NCI-H345 treated with DMSO at 0.1 percent for 48 hours (cell line): ENCODE data around the gene RNFT1.
"Not testable (repeated sequence)": the region's sequence is repeated elsewhere in the genome, so short reads cannot be mapped to it uniquely, and the experiment has no call there.

ENCODE experiments used
- DNase-seq: peaks from one replicate; lab custom pipeline; 2025; ENCODE audit not compliant: unreplicated experiment; lab: John Stamatoyannopoulos, UW

RNFT1 gene

DNA sequence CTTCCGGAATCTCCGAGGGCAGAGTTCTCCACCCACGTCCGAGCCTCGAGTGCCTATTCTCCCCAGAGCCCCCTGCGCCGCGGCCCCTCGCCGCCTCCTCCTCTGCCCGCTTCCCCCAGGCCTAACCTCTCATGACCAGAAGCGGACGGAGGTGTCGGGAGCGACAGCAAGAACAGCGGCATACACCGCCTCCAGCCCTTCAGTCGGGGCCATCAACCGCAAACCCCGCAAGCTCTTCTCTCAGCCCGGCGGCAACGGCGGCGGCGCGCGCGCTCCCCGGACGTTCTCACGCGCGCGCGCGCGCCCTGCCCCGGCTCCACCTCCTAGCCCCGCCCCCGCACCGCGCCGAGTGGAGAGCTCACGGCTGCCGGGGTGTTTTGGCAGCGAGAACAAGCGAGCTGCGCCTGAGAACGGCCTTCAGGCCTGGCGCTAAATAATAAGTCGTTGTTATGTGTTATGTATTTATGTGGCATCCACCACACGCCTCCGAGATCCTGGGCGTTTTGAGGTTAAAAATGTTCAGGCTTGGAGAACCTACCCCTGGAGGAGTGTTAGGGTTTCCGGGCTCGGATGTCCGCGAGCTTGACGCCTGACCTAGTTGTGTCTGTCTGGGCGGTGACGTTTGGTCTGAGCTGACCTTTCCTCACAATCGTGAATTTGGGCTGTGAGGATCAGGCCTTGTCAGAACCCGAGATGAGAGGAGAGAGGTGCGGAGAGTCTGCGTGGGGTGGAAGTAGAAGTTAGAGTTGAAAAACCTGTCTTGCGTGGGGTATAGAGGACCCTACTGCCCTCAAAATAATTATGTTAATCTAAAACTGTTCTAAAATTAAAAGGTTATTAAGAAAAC, at the start of gene RNFT1:
RNFT1 (minus strand) TSS at position 259 of the 847 bp plus-strand sequence; CDS start at position 182, 77 bp downstream.
- DNase-seq = peak; percentile 81

DNA sequence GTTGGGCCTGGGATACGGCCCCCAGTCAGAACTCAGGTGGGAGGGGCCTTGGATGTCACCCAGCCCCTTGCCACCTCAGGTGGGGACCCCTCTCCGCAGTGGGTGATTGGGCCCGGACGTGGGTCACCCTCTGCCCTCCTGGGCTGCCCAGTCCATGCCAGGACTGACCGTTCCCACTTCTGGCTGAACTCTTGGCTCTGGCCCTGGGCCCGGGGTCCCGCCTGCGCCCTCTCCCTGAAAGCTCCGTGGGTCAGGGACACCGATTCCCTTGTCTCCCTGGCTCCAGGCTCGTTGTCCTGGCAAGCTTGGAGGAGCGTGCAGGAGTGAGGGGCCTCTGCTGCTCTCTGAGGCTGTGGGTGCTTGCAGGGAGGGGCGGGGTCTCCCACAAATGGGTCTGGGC, 44.8 kb upstream of the RNFT1 start:
- not testable (repeated sequence) for DNase-seq

DNA sequence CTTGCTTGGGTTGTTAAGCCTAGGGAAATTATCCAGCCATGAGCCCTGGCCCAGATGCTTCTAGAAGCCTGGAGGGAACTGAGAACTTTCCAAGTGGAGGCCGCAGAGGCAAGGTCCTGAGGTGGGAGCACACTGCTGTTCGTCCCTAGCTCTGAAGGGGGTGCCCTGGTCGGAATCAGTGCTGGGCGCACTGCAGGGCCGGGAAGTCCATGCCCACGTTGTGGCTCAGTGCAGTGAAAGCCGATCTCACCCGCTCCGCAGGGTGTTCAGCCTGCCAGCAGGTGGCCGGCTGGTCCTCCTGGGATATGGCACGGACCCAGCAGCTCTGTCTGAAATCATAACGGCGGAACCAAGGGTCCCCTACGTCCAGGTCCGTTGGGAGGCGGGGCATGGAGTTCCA, 43.8 kb upstream of the RNFT1 start:
- not testable (repeated sequence) for DNase-seq

DNA sequence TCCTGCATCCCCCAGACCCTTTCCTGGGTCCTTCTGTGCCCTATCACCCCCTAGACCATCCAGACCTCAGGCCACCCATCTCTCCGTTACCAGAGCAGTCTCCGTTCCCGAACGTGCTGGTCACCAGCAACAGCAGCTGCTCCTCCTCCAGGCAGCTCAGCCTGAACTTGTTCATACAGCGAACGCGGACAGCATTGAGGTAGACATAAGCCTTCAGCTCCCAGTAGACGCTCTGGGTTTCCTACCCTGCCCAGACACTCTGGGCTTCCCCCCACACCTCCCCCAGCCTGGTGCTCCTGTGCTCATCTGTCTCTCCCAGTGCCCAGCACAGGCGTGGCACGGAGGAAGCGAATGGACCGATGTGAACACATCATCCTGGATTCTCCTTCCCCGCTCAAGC, 41.6 kb upstream of the RNFT1 start:
- no peak for DNase-seq

GRCh38 chr17:60004561-60004960, 40.0 kb upstream of the RNFT1 start:
- DNase-seq = not testable (repeated sequence)

DNA sequence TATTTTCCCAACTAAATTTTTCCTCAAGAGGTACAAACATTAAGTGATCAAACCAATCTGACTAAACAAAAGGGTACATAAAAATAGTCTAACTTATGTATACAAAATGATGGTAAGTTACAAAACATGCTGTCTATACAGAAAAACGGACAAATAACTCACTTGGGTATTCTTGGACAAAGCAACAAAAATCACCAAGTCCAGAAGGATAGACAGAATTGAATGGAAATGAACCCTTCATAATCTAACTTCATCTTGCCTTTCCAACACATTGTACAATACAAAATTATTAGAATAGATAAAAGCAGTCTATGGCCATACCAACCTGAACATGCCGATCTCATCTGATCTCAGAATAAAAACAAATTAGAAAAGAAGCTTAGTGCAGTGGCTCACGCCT, 37.9 kb upstream of the RNFT1 start:
- not testable (repeated sequence) for DNase-seq

- not testable (repeated sequence) for DNase-seq
Measured at GRCh38 chr17:59996608-59997007, 32.1 kb upstream of the RNFT1 start.

DNA sequence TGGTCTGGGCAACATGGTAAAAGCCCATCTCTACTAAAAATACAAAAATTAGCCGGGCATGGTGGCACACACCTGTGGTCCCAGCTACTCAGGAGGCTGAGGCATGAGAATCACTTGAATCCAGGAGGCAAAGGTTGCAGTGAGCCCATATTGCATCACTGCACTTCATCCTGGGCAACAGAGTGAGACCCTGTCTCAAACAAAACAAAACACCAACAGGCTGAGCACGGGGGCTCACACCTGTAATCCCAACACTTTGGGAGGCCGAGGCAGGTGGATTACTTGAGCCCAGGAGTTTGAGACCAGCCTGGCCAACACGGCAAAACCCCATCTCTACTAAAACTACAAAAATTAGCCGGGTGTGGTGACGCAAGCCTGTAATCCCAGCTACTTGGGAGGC, 10.6 kb upstream of the RNFT1 start:
- DNase-seq = not testable (repeated sequence)

DNA sequence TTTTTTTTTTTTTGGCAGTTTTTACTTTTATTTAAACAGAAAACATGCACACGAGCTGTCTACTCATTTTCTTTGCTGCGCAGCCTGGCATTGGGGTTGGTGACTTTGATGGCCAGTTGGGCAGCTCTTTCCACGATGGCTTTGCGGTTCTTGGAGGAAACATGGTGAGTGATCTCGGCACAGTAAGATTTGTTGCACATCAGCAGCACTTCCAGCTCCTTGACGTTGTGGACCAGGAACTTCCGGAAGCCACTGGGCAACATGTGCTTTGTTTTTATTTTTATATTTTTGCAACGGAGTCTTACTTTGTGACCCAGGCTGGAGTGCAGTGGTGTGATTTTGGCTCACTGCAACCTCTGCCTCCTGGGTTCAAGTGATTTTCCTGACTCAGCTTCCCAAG, 8.9 kb upstream of the RNFT1 start:
- not testable (repeated sequence) for DNase-seq

- no peak for DNase-seq
Measured at GRCh38 chr17:59972778-59973177, 8.2 kb upstream of the RNFT1 start.

- not testable (repeated sequence) for DNase-seq
Measured at GRCh38 chr17:59971771-59972170, 7.2 kb upstream of the RNFT1 start.

DNA sequence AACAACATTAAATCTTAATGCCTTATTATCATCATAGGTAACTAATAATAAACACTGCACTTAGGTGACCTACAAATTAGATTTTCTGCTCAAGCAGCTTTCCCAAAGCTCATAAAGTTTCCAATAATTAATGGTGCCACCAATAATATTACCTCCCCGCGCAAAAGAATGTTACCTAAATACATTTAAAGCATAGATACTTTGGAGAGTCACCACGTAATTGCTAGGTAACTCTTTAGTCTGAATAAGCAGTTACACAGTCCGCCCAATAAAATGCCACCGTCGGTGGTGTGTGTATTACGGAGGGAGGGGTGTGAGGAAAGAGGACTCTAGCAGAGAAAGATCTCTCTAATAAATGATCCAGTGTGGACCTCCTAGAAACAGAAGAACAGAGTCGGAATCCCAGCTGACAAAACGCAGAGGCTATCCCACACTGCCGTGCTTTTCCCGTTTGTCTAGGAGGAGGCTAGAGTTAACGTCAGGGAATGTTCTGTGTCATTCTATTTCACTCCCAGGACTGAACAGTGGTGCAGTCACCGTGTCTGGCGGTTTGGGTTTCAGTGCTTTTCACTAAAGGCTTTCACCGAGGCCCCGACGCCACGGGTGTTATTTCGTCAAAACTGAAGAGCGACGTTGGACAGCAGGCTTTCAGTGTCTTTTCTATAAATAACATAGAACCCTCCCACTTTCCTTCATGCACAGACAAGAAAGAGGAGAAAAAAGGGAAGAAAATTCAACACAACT, 630 bp downstream of the RNFT1 start:
- peak; percentile 63 for DNase-seq

GRCh38 chr17:59962739-59963318, 1.7 kb downstream of the RNFT1 start:
- DNase-seq = no peak

DNA sequence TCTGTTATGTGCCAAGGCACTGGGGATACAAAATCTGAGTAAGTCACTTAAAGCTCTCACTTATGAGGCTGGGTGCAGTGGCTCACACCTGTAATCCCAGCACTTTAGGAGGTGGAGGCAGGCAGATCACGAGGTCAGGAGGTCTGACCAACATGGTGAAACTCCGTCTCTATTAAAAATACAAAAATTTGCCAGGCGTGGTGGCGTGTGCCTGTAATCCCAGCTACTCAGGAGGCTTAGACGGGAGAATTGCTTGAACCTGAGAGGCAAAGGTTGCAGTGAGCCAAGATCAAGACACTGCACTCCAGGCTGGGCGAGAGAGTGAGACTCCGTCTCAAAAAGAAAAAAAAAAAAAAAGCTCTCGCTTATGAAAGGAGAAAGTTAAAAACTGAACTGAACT, 5.0 kb downstream of the RNFT1 start:
- not testable (repeated sequence) for DNase-seq

DNA sequence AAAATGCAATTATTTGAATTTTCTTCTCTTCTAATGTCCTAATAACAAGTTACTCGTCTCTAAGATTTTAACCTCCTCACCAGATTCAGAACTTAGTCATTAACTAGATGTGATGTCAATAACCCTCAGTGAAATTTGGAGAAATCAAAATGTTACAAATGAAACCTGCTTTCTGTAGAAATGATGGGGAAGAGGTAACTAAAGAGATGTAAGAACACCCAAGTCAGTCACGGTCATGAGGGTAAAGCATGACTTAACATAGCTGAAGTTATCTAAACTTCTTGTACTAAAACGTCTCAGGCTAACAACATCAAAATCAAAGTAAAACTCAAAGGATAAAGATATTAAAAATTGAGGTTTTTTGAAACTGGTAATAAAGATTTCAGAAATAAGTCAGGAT, 9.7 kb downstream of the RNFT1 start:
- DNase-seq = no peak

DNA sequence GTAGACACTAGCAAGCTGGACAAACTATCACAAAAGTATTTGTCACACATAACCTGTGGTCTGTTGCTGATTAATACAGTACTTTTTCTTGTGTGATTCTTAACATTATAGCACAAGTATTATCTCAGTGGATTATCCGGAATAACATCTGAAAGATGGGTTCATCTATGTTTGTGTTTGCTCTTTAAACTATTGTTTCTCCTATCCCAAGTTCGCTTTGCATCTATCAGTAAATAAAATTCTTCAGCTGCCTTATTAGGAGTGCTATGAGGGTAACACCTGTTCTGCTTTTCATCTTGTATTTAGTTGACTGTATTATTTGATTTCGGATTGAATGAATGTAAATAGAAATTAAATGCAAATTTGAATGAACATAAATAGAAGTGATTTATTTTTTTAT, 14.5 kb downstream of the RNFT1 start:
- DNase-seq = no peak

DNA sequence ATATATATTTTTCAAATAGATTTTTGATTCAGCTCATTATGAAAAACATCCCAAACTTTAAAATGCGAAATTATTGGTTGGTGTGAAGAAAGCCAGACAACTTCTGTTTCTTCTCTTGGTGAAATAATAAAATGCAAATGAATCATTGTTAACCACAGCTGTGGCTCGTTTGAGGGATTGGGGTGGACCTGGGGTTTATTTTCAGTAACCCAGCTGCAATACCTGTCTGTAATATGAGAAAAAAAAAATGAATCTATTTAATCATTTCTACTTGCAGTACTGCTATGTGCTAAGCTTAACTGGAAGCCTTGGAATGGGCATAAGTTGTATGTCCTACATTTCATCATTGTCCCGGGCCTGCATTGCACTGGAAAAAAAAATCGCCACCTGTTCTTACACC, 17.2 kb downstream of the RNFT1 start:
- not testable (repeated sequence) for DNase-seq

- DNase-seq = not testable (repeated sequence)
Measured at GRCh38 chr17:59946433-59946832, 18.1 kb downstream of the RNFT1 start.

GRCh38 chr17:59941131-59941530, 23.4 kb downstream of the RNFT1 start:
- DNase-seq = no peak

DNA sequence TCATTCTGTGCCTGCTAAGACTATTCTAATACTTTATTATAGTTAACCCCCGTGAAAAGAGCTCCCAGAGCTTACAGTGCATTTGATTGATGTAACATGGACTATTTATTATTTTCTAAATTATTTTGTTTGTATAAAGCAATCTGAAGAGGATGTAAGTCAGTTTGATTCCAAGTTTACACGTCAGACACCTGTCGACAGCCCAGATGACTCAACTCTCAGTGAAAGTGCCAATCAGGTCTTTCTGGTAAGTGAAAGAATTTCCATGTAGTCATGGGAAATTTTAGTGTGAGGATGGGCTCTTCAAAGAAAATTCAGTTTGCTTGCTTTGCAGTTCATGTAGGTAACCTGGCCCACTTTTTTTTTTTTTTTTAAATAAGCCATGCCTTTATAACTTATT, 23.8 kb downstream of the RNFT1 start:
- DNase-seq = not testable (repeated sequence)

DNA sequence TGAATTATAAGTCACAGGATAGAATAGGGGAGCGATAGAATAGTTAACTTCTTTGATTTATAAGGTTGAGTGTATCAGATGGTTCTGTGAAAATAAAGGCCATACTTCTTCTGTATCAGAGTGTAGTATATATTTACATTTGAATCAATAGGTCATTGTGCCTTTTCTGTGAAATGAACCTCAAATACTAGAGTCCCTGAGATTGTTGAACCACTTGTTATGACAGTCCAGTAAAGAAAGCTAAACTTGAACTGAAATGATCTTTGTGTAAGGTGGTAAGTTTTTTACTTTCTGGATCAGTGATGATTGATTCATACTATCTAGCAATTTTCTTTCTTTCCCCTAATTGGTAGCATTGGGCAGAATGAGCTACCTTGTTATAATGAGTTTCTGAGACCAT, 31.2 kb downstream of the RNFT1 start:
- not testable (repeated sequence) for DNase-seq

GRCh38 chr17:59930768-59931167, 33.8 kb downstream of the RNFT1 start:
- DNase-seq = not testable (repeated sequence)
